Memory B cell (primary cell): ENCODE data around the gene SYNDIG1.

Experiments
- ATAC-seq: fragments of 150-1000 bp; cut with Tn5 transposase; 2 replicates; pipeline ENCODE4 v1.10.0; 2021; ENCODE audit warnings: low read depth, mild to moderate bottlenecking, moderate library complexity
- DNase-seq, 2 donors: peaks; one replicate each; pipeline ENCODE4 v3.0.0; 2022; ENCODE audit warnings: low spot score in 2 of 2
- H3K27ac Mint-ChIP-seq: one replicate; pipeline ENCODE4 v1.8.0; 2022; ENCODE audit warnings: mild to moderate bottlenecking, moderate library complexity, mixed read lengths
- H3K27me3 Mint-ChIP-seq: one replicate; pipeline ENCODE4 v1.8.0; 2022; ENCODE audit warnings: mixed read lengths
- H3K36me3 Mint-ChIP-seq: one replicate; pipeline ENCODE4 v1.8.0; 2022; ENCODE audit warnings: mild to moderate bottlenecking, mixed read lengths
- H3K4me1 Mint-ChIP-seq: one replicate; pipeline ENCODE4 v1.8.0; 2022; ENCODE audit warnings: mixed read lengths
- H3K4me3 Mint-ChIP-seq: one replicate; pipeline ENCODE4 v1.8.0; 2022; ENCODE audit warnings: mild to moderate bottlenecking, moderate library complexity, mixed read lengths
- H3K9me3 Mint-ChIP-seq: one replicate; pipeline ENCODE4 v1.8.0; 2022; ENCODE audit warnings: mixed read lengths

SYNDIG1 gene

GRCh38 chr20:24600012-24600411, 130.6 kb downstream of the SYNDIG1 start:
- H3K4me1 Mint-ChIP-seq, result no peaks in the 10 kb centered on the region
- H3K27me3 Mint-ChIP-seq, result peaks cover 2% of the 10 kb centered on the region
- H3K4me3 Mint-ChIP-seq, result no peak overlapping the region
- ATAC-seq, result no peak
- DNase-seq, result no peak
- H3K27ac Mint-ChIP-seq, result no peak overlapping the region
- no peaks in the 10 kb centered on the region for H3K36me3 Mint-ChIP-seq
- H3K9me3 Mint-ChIP-seq, result peaks cover 14% of the 10 kb centered on the region

- DNase-seq, result no peak
- Mint-ChIP-seq H3K27me3 (no peaks in the 10 kb centered on the region), H3K4me3 (no peak overlapping the region), H3K27ac (no peak overlapping the region), H3K4me1 (peaks cover 2% of the 10 kb centered on the region), H3K9me3 (peaks cover 10% of the 10 kb centered on the region), H3K36me3 (no peaks in the 10 kb centered on the region)
- ATAC-seq, result no peak
These were observed 134.0 kb downstream of the SYNDIG1 start for GRCh38 chr20:24603454-24603853.

GRCh38 chr20:24604966-24605665, 135.7 kb downstream of the SYNDIG1 start:
- no peak for ATAC-seq
- Mint-ChIP-seq H3K4me3 (no peak overlapping the region), H3K27me3 (no peaks in the 10 kb centered on the region), H3K4me1 (peaks cover 16% of the 10 kb centered on the region), H3K9me3 (peaks cover 5% of the 10 kb centered on the region), H3K36me3 (no peaks in the 10 kb centered on the region), H3K27ac (no peak overlapping the region)
- DNase-seq, result no peak

DNA sequence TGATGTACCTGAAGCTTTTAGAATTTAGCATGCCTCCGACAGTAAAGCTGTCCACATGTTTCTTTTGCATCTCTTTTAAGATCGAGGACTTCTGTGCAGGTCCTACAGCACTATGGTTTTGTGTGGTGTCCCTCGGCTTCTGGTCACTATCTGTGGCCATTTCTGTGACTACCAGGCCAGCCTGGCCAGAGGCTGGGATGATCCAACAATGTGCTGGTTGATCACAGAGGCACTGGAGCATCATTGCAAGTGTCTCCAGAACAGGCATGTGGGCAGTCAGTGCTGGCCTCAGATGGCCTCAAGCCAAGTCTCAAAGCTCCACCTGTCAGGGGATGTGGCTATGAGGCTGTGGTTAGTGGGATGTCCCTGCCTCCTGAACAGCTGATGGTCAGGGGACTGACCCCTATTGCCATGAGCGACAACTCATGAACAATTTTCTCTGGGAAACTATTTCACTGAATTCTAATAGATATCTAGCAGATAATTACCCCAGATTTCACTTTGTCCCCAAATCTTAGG, 136.6 kb downstream of the SYNDIG1 start:
- no peak for ATAC-seq
- Mint-ChIP-seq H3K27ac (no peak overlapping the region), H3K9me3 (peaks cover 5% of the 10 kb centered on the region), H3K4me3 (no peak overlapping the region), H3K27me3 (no peaks in the 10 kb centered on the region), H3K4me1 (peaks cover 21% of the 10 kb centered on the region), H3K36me3 (no peaks in the 10 kb centered on the region)
- DNase-seq, result no peak

DNA sequence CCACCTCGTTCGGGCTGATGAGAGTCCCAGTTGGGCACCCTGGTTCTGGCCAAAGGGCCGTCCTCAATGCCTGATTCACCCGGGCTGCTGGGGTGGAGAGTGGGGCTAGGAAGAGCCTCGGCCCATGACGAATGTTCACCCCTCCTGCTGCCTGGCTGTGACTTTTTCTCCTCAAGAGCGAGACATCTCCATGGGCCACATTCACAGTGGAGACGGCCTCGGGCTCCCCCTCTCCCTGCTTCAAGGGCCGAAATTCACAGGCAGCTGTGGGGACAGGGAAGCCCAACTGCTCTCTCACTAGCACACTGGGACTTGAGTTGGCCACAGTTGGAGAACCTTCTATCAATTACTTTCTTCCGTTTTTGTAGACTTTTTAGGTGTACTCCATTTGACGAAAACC, 138.0 kb downstream of the SYNDIG1 start:
- no peaks in the 10 kb centered on the region for H3K27me3 Mint-ChIP-seq
- H3K9me3 Mint-ChIP-seq, result no peaks in the 10 kb centered on the region
- ATAC-seq (no peak), DNase-seq (no peak)
- H3K4me1 Mint-ChIP-seq, result peaks cover 26% of the 10 kb centered on the region
- H3K4me3 Mint-ChIP-seq, result no peak overlapping the region
- no peak overlapping the region for H3K27ac Mint-ChIP-seq
- H3K36me3 Mint-ChIP-seq, result no peaks in the 10 kb centered on the region

DNA sequence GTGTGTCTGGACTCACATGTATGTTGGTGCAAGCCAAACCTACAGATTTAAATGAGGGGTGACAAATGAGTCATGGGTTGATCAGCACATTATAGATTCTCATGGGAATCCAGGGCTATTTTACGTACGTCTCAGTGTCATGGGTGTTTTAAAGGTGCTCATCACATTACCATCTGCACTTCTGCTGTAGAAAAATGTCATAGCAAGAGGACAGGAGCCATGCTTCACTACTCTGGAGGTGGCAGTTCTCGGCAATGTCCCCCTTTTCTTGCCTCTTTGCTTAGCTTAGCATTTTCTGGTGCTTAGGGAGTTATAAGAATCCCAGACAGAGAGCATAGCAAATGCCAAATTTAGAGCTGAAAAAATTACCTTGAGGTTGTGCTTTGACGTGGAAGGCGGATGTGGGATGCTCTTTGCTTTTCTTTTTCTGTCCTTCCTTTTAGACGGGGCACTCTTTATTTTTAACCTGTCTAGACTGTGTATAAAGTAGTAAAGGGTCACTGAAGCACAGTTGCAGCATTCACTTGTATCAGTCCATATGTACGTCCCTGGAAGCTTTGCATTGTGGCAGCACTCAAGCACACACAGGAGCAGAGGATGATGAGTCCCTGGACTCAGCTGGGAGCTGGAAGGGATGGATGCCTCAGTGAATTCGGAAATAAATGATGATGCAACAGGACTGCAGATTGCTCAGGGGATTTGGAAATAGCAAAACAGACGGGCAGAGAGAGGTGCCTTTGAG, 139.7 kb downstream of the SYNDIG1 start:
- H3K4me3 Mint-ChIP-seq, result no peak overlapping the region
- DNase-seq (no peak), ATAC-seq (peak; percentile 75)
- H3K4me1 Mint-ChIP-seq, result peaks cover 26% of the 10 kb centered on the region
- no peaks in the 10 kb centered on the region for H3K9me3 Mint-ChIP-seq
- H3K27me3 Mint-ChIP-seq, result no peaks in the 10 kb centered on the region
- H3K36me3 Mint-ChIP-seq, result no peaks in the 10 kb centered on the region
- H3K27ac Mint-ChIP-seq, result peak overlapping the region; percentile 16

DNA sequence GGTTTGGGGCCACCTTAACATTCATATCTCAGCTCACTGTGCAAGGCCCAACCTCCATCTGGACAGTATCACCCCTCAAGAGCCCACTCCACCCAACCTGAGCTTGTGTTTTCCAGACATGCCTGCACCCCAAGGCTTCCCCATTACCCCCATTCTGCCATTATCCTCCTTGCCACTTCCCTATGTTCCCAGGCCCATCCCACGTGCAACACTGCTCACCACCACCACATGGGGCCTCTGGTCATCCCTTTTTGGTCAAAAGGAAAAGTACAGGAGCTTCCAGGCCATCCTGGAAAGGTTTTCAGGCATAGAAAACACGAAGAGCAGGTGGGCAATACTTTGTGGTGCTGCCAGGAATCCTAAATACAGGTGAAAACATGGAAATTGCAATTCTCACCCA, 140.3 kb downstream of the SYNDIG1 start:
- Mint-ChIP-seq H3K27ac (peak overlapping the region; percentile 8), H3K4me3 (no peak overlapping the region), H3K27me3 (no peaks in the 10 kb centered on the region), H3K36me3 (no peaks in the 10 kb centered on the region), H3K4me1 (peaks cover 26% of the 10 kb centered on the region), H3K9me3 (no peaks in the 10 kb centered on the region)
- DNase-seq (no peak), ATAC-seq (no peak)

- peaks cover 26% of the 10 kb centered on the region for H3K4me1 Mint-ChIP-seq
- no peaks in the 10 kb centered on the region for H3K27me3 Mint-ChIP-seq
- DNase-seq, result no peak
- no peak overlapping the region for H3K27ac Mint-ChIP-seq
- no peaks in the 10 kb centered on the region for H3K36me3 Mint-ChIP-seq
- H3K4me3 Mint-ChIP-seq, result no peak overlapping the region
- ATAC-seq, result no peak
- no peaks in the 10 kb centered on the region for H3K9me3 Mint-ChIP-seq
These were observed 141.1 kb downstream of the SYNDIG1 start for GRCh38 chr20:24610341-24611115.

GRCh38 chr20:24611360-24612140, 142.1 kb downstream of the SYNDIG1 start:
- H3K27ac Mint-ChIP-seq, result no peak overlapping the region
- H3K9me3 Mint-ChIP-seq, result no peaks in the 10 kb centered on the region
- H3K27me3 Mint-ChIP-seq, result no peaks in the 10 kb centered on the region
- peaks cover 26% of the 10 kb centered on the region for H3K4me1 Mint-ChIP-seq
- DNase-seq, result no peak
- no peaks in the 10 kb centered on the region for H3K36me3 Mint-ChIP-seq
- H3K4me3 Mint-ChIP-seq, result no peak overlapping the region
- ATAC-seq, result no peak

DNA sequence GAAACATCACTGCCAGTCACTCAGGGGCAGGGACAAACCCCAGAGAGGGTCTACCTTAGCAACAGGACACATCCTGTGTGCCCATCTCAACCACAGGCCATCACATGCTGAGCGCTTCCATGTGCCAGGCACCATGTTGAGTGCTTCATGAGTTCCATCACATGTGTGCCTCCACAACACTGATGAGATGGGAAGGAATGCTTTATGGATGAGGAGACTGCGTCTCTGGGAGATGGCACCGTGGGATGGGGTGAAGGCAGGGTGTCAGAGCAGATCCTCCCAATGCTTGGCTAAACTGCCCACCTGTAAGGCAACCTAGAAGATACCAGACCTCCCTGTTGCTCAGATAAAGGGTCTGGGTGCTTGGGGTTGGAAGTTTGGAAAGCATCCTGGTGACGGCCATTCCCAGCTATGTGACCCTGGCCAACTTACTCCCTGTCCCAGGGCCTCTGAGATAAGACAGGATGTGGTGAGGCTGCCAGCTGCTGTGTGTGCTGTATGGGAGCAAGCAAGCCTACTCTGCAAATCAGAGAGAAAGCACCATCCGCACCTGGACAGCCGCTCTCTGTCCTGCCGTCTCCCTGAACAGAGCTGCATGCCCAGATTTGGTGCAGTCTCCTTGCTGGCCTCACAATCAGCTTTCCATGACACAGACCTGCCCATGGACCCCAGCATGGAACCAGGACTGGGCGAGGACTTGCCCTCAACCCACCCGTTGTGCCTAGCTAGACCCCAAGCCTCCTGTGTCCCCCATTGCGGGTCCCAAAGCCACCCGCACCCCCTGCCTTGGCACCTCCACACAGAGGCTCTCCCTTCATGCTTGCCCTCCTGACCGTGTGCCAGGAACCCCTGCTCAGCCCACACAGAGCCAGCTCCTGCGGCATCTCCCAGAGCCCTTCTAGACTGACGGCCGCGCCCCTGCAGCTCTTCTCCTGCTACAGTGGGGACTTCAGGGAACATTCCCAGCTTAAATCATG, 143.7 kb downstream of the SYNDIG1 start:
- DNase-seq, result no peak
- no peak for ATAC-seq
- H3K9me3 Mint-ChIP-seq, result no peaks in the 10 kb centered on the region
- H3K4me1 Mint-ChIP-seq, result peaks cover 26% of the 10 kb centered on the region
- H3K27me3 Mint-ChIP-seq, result peaks cover 2% of the 10 kb centered on the region
- no peaks in the 10 kb centered on the region for H3K36me3 Mint-ChIP-seq
- no peak overlapping the region for H3K4me3 Mint-ChIP-seq
- no peak overlapping the region for H3K27ac Mint-ChIP-seq

- H3K4me3 Mint-ChIP-seq, result no peak overlapping the region
- no peak overlapping the region for H3K27ac Mint-ChIP-seq
- DNase-seq (no peak), ATAC-seq (no peak)
- H3K9me3 Mint-ChIP-seq, result no peaks in the 10 kb centered on the region
- peaks cover 20% of the 10 kb centered on the region for H3K4me1 Mint-ChIP-seq
- no peaks in the 10 kb centered on the region for H3K36me3 Mint-ChIP-seq
- peaks cover 2% of the 10 kb centered on the region for H3K27me3 Mint-ChIP-seq
These were observed 144.9 kb downstream of the SYNDIG1 start for GRCh38 chr20:24614341-24614740.

- Mint-ChIP-seq H3K4me1 (peaks cover 18% of the 10 kb centered on the region), H3K4me3 (no peak overlapping the region), H3K36me3 (no peaks in the 10 kb centered on the region), H3K27me3 (peaks cover 3% of the 10 kb centered on the region), H3K9me3 (no peaks in the 10 kb centered on the region), H3K27ac (no peak overlapping the region)
- ATAC-seq (no peak), DNase-seq (no peak)
These were observed 145.9 kb downstream of the SYNDIG1 start for GRCh38 chr20:24615353-24615752.
